BJ (cell line): ENCODE measurements around the gene NPIPA5. TPM values are rescaled to one million over a fixed set of nuclear protein-coding genes. Genes with fewer than 3 reads are reported as not detected.
"Not testable (repeated sequence)": the region's sequence is repeated elsewhere in the genome, so short reads cannot be mapped to it uniquely, and the experiment has no call there.

ENCODE experiments used
- CTCF ChIA-PET: fragments of 350-600 bp; formaldehyde crosslinking; extraction: SDS; loops from one replicate; lab custom pipeline; 2021; ENCODE audit warnings: antibody characterized with exemption, inconsistent platforms; lab: Yijun Ruan, JAX
- POLR2A ChIA-PET: fragments of 300-600 bp; sonication (Branson Sonifier 250); formaldehyde crosslinking; extraction: SDS; loops from one replicate; lab custom pipeline; 2021; ENCODE audit warnings: antibody characterized with exemption; lab: Charles Lee
- DNase-seq: peaks from one replicate; pipeline ENCODE4 v3.0.0-alpha.2; 2011; ENCODE audit warnings: low read depth
- H3K27me3 ChIP-seq: 2 replicates; pipeline ENCODE4 v1.6.0; 2011; ENCODE audit warnings: low read length; ENCODE audit not compliant: control insufficient read depth, insufficient read depth
- H3K36me3 ChIP-seq: 2 replicates; pipeline ENCODE4 v1.5.1; 2011; ENCODE audit warnings: low read length; ENCODE audit not compliant: control insufficient read depth, insufficient read depth
- H3K4me3 ChIP-seq: 2 replicates; pipeline ENCODE4 v1.5.1; 2011; ENCODE audit warnings: low read depth, mild to moderate bottlenecking, control low read depth, low read length
- polyA minus RNA-seq: library from RNA; depleted of rRNA, polyadenylated mRNA; stranded (reverse); fragments of >200 nt; gene quantifications from 2 replicates; pipeline ENCODE4 v1.2.3, GENCODE V29; 2011; rRNA and poly(A)+ RNA removed
- polyA plus RNA-seq: library from polyadenylated mRNA; depleted of rRNA; stranded (reverse); fragments of >200 nt; gene quantifications from 2 replicates; pipeline ENCODE4 v1.2.3, GENCODE V29; 2011; rRNA removed
- TF ChIP-seq, protein P1 (sequence below): IDR thresholded peaks from 2 replicates; pipeline ENCODE4 v1.5.1; 2011; ENCODE audit warnings: low read depth, mild to moderate bottlenecking, control low read depth, inconsistent platforms, low read length, moderate library complexity; ENCODE audit not compliant: insufficient read depth

Gene NPIPA5
- 16.5 and 17.8 TPM in 2 replicates for polyA plus RNA-seq
- polyA minus RNA-seq, result 0.72 and 1.6 TPM in 2 replicates

DNA sequence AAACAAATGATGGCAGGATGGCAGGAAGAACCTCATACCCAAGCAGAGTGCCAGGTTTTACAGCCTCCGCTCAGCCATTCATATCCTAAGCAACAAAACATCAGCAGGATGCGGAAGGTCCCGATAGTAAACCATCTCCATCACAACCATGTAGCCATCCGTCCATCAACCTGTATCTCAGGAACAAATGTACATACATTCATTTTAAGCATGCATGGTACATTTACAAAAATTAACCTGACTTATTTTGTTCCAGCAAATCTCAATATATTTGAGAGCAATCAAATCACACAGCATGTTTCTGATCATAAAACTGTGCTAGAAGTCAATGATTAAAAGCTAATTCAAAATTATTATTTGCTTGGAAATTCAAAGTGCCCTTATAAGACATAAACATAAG, at the start of gene NPIPA5:
TSS of gene NPIPA5 (minus strand) at position 101 of the 400 bp plus-strand sequence. CDS start at position 101, 0 bp downstream.
- H3K36me3 ChIP-seq, H3K4me3 ChIP-seq, DNase-seq, POLR2A ChIA-PET, CTCF ChIA-PET, H3K27me3 ChIP-seq: not testable (repeated sequence)

DNA sequence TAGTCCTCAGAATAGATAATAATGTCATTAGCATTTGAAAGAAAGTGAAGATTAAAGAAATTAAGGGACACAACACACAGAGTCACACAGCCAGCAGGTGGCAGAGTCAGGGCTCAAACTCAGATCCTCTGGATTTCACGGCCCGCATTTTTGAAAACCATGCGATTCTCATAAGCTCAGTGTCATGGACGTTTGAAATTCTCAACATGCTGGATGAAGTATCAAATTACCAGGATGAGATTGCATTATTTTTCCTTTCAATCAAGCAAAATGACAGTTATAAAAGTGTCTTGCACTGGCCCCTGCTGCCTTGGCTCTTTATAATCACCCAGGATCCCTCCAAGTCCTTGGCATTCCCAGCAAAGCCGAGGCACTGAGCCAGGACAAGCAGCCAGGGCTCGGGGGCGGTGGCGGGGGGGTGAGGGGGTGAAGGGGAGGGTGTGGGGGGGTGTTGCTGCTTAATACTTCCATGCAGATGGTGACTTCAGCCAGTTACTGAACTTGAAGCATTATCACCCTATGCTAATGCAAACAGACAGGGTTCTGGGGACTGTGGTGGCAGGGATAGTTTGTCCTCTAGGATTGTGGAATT, 49.6 kb upstream of the NPIPA5 start:
- POLR2A ChIA-PET, result no interaction called here
- TF ChIP-seq, protein P1, sequence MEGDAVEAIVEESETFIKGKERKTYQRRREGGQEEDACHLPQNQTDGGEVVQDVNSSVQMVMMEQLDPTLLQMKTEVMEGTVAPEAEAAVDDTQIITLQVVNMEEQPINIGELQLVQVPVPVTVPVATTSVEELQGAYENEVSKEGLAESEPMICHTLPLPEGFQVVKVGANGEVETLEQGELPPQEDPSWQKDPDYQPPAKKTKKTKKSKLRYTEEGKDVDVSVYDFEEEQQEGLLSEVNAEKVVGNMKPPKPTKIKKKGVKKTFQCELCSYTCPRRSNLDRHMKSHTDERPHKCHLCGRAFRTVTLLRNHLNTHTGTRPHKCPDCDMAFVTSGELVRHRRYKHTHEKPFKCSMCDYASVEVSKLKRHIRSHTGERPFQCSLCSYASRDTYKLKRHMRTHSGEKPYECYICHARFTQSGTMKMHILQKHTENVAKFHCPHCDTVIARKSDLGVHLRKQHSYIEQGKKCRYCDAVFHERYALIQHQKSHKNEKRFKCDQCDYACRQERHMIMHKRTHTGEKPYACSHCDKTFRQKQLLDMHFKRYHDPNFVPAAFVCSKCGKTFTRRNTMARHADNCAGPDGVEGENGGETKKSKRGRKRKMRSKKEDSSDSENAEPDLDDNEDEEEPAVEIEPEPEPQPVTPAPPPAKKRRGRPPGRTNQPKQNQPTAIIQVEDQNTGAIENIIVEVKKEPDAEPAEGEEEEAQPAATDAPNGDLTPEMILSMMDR, result peak; percentile 72
- no peak overlapping the region for H3K4me3 ChIP-seq
- CTCF ChIA-PET, result interaction anchor here (0.6 to 6.6 kb wide), 23 partner anchors 9 to 700 kb away, joined by 3 to 60 read pairs (median 4); no protein-coding TSS in a partner anchor
- no peaks in the 10 kb centered on the region for H3K36me3 ChIP-seq
- peaks cover 5% of the 10 kb centered on the region for H3K27me3 ChIP-seq
- DNase-seq, result no peak

DNA sequence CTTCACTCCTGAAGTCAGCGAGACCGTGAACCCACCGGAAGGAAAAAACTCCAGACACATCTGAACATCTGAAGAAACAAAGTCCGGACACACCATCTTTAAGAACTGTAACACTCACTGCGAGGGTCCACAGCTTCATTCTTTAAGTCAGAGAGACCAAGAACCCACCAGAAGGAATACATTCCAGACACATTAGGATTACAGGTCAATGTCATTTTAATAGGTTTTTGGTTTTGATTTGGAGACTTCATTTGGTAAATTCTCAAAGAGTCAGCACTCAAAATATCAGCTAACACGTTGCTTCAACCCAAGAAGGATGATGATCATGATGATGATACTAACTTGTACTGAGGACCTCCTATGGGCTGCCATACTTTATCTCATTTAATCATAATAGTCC, 48.7 kb upstream of the NPIPA5 start:
- Histone ChIP-seq H3K27me3 (peaks cover 5% of the 10 kb centered on the region), H3K4me3 (no peak overlapping the region), H3K36me3 (no peaks in the 10 kb centered on the region)
- DNase-seq, result no peak
- TF ChIP-seq, protein P1, result no peak
- ChIA-PET CTCF (interaction anchor here (0.6 to 6.6 kb wide), 16 partner anchors 9 to 275 kb away, joined by 3 to 60 read pairs (median 3); no protein-coding TSS in a partner anchor), POLR2A (no interaction called here)

DNA sequence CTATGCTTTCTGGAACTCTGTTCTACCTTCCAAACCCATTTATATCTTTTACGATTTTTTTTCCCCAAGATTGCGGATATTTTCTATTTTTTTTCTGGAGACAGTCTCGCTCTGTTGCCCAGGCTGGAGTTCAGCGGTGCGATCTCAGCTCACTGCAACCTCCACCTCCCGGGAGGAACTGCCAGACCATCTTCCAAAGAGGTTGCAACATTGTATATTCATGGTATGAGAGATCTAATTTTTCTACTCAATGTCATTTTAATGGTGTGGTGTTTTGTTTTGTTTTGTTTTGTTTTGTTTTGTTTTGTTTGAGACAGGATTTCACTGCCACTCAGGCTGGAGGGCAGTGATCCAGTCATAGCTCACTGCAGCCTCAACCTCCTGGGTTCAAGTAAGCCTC, 47.8 kb upstream of the NPIPA5 start:
- H3K27me3 ChIP-seq, result peaks cover 7% of the 10 kb centered on the region
- TF ChIP-seq, protein P1, result no peak
- ChIA-PET CTCF (interaction anchor here (0.8 to 6.6 kb wide), 10 partner anchors 8 to 126 kb away, joined by 3 to 60 read pairs (median 3); no protein-coding TSS in a partner anchor), POLR2A (no interaction called here)
- H3K4me3 ChIP-seq, result no peak overlapping the region
- H3K36me3 ChIP-seq, result no peaks in the 10 kb centered on the region
- no peak for DNase-seq

DNA sequence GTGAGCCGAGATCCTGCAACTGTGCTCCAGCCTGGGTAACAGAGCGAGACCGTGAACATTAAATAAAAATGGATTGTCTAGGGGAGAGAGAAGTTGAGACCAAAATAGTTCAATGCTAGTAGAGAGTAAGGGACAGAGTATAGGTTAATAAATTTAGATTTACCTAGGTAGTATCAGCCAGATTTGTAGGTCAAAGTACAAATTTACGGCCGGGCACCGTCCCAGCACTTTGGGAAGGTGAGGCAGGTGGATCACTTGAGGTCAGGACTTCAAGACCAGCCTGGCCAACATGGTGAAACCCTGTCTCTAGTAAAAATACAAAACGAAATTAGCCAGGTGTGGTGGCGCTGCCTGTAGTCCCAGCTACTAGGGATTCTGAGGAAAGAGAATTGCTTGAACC, 44.1 kb upstream of the NPIPA5 start:
- POLR2A ChIA-PET, result no interaction called here
- Histone ChIP-seq H3K27me3 (peaks cover 7% of the 10 kb centered on the region), H3K36me3 (no peaks in the 10 kb centered on the region), H3K4me3 (no peak overlapping the region)
- TF ChIP-seq, protein P1, result no peak
- no peak for DNase-seq
- CTCF ChIA-PET, result no interaction called here

DNA sequence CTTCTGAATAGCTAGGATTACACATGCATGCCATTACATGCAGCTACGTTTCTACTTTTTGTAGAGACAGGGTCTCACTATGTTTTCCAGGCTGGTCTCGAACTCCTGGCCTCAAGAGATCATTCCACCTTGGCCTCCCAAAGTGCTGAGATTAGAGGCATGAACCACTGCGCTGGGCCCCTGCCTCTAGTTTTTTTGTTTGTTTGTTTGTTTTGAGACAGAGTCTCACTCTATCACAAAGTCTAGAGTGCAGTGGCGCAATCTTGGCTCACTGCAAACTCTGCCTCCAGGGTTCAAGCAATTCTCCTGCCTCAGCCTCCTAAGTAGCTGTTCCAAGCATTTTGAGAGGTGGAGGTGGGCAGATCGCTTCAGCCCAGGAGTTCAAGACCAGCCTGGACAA, 43.6 kb upstream of the NPIPA5 start:
- POLR2A ChIA-PET, H3K4me3 ChIP-seq, DNase-seq, H3K36me3 ChIP-seq, CTCF ChIA-PET, H3K27me3 ChIP-seq: not testable (repeated sequence)
